ENCODE results near the gene PSMD3.
"Not testable (repeated sequence)": the region's sequence is repeated elsewhere in the genome, so short reads cannot be mapped to it uniquely, and the experiment has no call there.

The PSMD3 gene

GRCh38 chr17:39973496-39973895 lies 7.1 kb upstream of the PSMD3 start:
- Mint-ChIP-seq H3K27me3 (no peaks in the 10 kb centered on the region), H3K27ac (no peak overlapping the region), H3K4me1 (no peaks in the 10 kb centered on the region), H3K9me3 (no peaks in the 10 kb centered on the region), H3K4me3 (no peak overlapping the region)
- no peak for ATAC-seq
- no peak for DNase-seq

GRCh38 chr17:39974433-39974832 lies 6.2 kb upstream of the PSMD3 start:
- Mint-ChIP-seq H3K4me3 (no peak overlapping the region), H3K27me3 (peaks cover 5% of the 10 kb centered on the region), H3K9me3 (no peaks in the 10 kb centered on the region)

GRCh38 chr17:39975801-39976200 lies 4.8 kb upstream of the PSMD3 start:
- Mint-ChIP-seq H3K4me3 (no peak overlapping the region), H3K9me3 (no peaks in the 10 kb centered on the region), H3K27me3 (peaks cover 8% of the 10 kb centered on the region), H3K4me1 (peaks cover 14% of the 10 kb centered on the region), H3K27ac (no peak overlapping the region)
- no peak for DNase-seq
- no peak for ATAC-seq

More at GRCh38 chr17:39974433-39974832, 6.2 kb upstream of the PSMD3 start:
- Mint-ChIP-seq H3K27ac (no peak overlapping the region), H3K4me1 (peaks cover 5% of the 10 kb centered on the region)
- DNase-seq, result no peak
- ATAC-seq, result no peak

- Mint-ChIP-seq H3K9me3 (no peaks in the 10 kb centered on the region), H3K4me1 (peaks cover 25% of the 10 kb centered on the region), H3K27ac (no peak overlapping the region), H3K4me3 (peak overlapping the region in 1 of 2 donors; percentile 16), H3K27me3 (peaks cover 8% of the 10 kb centered on the region)
- ATAC-seq (no peak), DNase-seq (no peak)
Observed at GRCh38 chr17:39979016-39979670, 1.5 kb upstream of the PSMD3 start.

- peak; percentile 29 for ATAC-seq
- no peak for DNase-seq
- Mint-ChIP-seq H3K4me1 (peaks cover 30% of the 10 kb centered on the region), H3K27me3 (peaks cover 8% of the 10 kb centered on the region), H3K27ac (peak overlapping the region; percentile 99 to 100), H3K9me3 (no peaks in the 10 kb centered on the region), H3K4me3 (peak overlapping the region; percentile 91 to 93)
Observed at GRCh38 chr17:39979893-39980350, 685 bp upstream of the PSMD3 start.

GRCh38 chr17:39981207-39981741 lies 667 bp downstream of the PSMD3 start:
- H3K4me3 Mint-ChIP-seq, result peak overlapping the region; percentile 91 to 93
- peak overlapping the region; percentile 99 to 100 for H3K27ac Mint-ChIP-seq
- ATAC-seq (no peak), DNase-seq (no peak)
- no peaks in the 10 kb centered on the region for H3K9me3 Mint-ChIP-seq
- H3K4me1 Mint-ChIP-seq, result peaks cover 32% of the 10 kb centered on the region
- peaks cover 8% of the 10 kb centered on the region for H3K27me3 Mint-ChIP-seq

- Mint-ChIP-seq H3K4me3 (peak overlapping the region; percentile 91 to 93), H3K27me3 (peaks cover 8% of the 10 kb centered on the region), H3K9me3 (no peaks in the 10 kb centered on the region), H3K27ac (peak overlapping the region; percentile 99 to 100), H3K4me1 (peaks cover 37% of the 10 kb centered on the region)
- no peak for DNase-seq
- ATAC-seq, result no peak
Observed at GRCh38 chr17:39981766-39982375, 1.3 kb downstream of the PSMD3 start.

- Mint-ChIP-seq H3K4me3 (no peak overlapping the region), H3K4me1 (peaks cover 12% of the 10 kb centered on the region), H3K9me3 (no peaks in the 10 kb centered on the region), H3K27ac (no peak overlapping the region), H3K27me3 (no peaks in the 10 kb centered on the region)
- ATAC-seq (no peak), DNase-seq (no peak)
Observed at GRCh38 chr17:39988206-39988810, 7.7 kb downstream of the PSMD3 start.

GRCh38 chr17:39994448-39994847 lies 13.8 kb downstream of the PSMD3 start:
- H3K27ac Mint-ChIP-seq, result peak overlapping the region in 1 of 2 donors; percentile 43
- no peak overlapping the region for H3K4me3 Mint-ChIP-seq
- no peak for DNase-seq
- ATAC-seq, result no peak
- no peaks in the 10 kb centered on the region for H3K27me3 Mint-ChIP-seq
- no peaks in the 10 kb centered on the region for H3K9me3 Mint-ChIP-seq
- H3K4me1 Mint-ChIP-seq, result peaks cover 5% of the 10 kb centered on the region

GRCh38 chr17:39995438-39995837 lies 14.8 kb downstream of the PSMD3 start:
- DNase-seq (no peak), ATAC-seq (no peak)
- Mint-ChIP-seq H3K27me3 (no peaks in the 10 kb centered on the region), H3K27ac (no peak overlapping the region), H3K4me1 (peaks cover 7% of the 10 kb centered on the region), H3K4me3 (no peak overlapping the region), H3K9me3 (no peaks in the 10 kb centered on the region)

GRCh38 chr17:39996162-39996561 lies 15.6 kb downstream of the PSMD3 start:
- H3K9me3 Mint-ChIP-seq, result no peaks in the 10 kb centered on the region
- no peaks in the 10 kb centered on the region for H3K27me3 Mint-ChIP-seq
- ATAC-seq (no peak), DNase-seq (no peak)
- no peak overlapping the region for H3K27ac Mint-ChIP-seq
- H3K4me3 Mint-ChIP-seq, result no peak overlapping the region
- peaks cover 7% of the 10 kb centered on the region for H3K4me1 Mint-ChIP-seq

- no peaks in the 10 kb centered on the region for H3K27me3 Mint-ChIP-seq
- DNase-seq, result no peak
- H3K4me1 Mint-ChIP-seq, result peaks cover 7% of the 10 kb centered on the region
- ATAC-seq, result no peak
- H3K27ac Mint-ChIP-seq, result no peak overlapping the region
- no peaks in the 10 kb centered on the region for H3K9me3 Mint-ChIP-seq
- no peak overlapping the region for H3K4me3 Mint-ChIP-seq
Observed at GRCh38 chr17:39996800-39997199, 16.2 kb downstream of the PSMD3 start.

GRCh38 chr17:39997543-39997942 lies 16.9 kb downstream of the PSMD3 start:
- H3K27ac Mint-ChIP-seq, result peak overlapping the region in 1 of 2 donors; percentile 44
- no peaks in the 10 kb centered on the region for H3K27me3 Mint-ChIP-seq
- DNase-seq (no peak), ATAC-seq (no peak)
- no peak overlapping the region for H3K4me3 Mint-ChIP-seq
- H3K9me3 Mint-ChIP-seq, result no peaks in the 10 kb centered on the region
- H3K4me1 Mint-ChIP-seq, result peaks cover 7% of the 10 kb centered on the region

GRCh38 chr17:39999067-39999466 lies 18.5 kb downstream of the PSMD3 start:
- Mint-ChIP-seq H3K27me3 (no peaks in the 10 kb centered on the region), H3K27ac (no peak overlapping the region), H3K4me1 (peaks cover 7% of the 10 kb centered on the region), H3K9me3 (no peaks in the 10 kb centered on the region), H3K4me3 (no peak overlapping the region)
- no peak for ATAC-seq
- no peak for DNase-seq

GRCh38 chr17:40000161-40000560 lies 19.6 kb downstream of the PSMD3 start:
- Mint-ChIP-seq H3K9me3 (no peaks in the 10 kb centered on the region), H3K4me3 (no peak overlapping the region), H3K4me1 (peaks cover 7% of the 10 kb centered on the region), H3K27ac (no peak overlapping the region), H3K27me3 (no peaks in the 10 kb centered on the region)
- ATAC-seq (no peak), DNase-seq (no peak)

GRCh38 chr17:40001335-40001734 lies 20.7 kb downstream of the PSMD3 start:
- DNase-seq, H3K4me1 Mint-ChIP-seq, H3K27me3 Mint-ChIP-seq, H3K27ac Mint-ChIP-seq, H3K9me3 Mint-ChIP-seq, H3K4me3 Mint-ChIP-seq, ATAC-seq: not testable (repeated sequence)

Data from stimulated activated naive CD8-positive, alpha-beta T cell treated with anti-CD3 and anti-CD28 coated beads, Interleukin-15, amount 100 ng/mL, for 72 hours (primary cell).